Stomach smooth muscle (tissue), 2 donors: Measurements from ENCODE around the gene ACSS3.

Source experiments
- H3K27ac ChIP-seq: one replicate; pipeline ENCODE4 v1.7.0; 2013; ENCODE audit warnings: mild to moderate bottlenecking, low read length, inconsistent platforms
- H3K27me3 ChIP-seq, 2 donors: one replicate each; pipeline ENCODE4 v1.7.0; 2013; ENCODE audit warnings: low read length in 2 of 2; ENCODE audit not compliant: insufficient read depth in 2 of 2, control insufficient read depth in 1 of 2
- H3K36me3 ChIP-seq, 2 donors: one replicate each; pipeline ENCODE4 v1.7.0; 2013; ENCODE audit warnings: low read length in 2 of 2; ENCODE audit not compliant: control insufficient read depth in 2 of 2, insufficient read depth in 2 of 2
- H3K4me1 ChIP-seq: one replicate; pipeline ENCODE4 v1.7.0; 2013; ENCODE audit warnings: low read length; ENCODE audit not compliant: control insufficient read depth, insufficient read depth
- H3K4me3 ChIP-seq, 2 donors: one replicate each; pipeline ENCODE4 v1.7.0; 2013; ENCODE audit warnings: low read length in 2 of 2
- H3K9ac ChIP-seq, 2 donors: one replicate each; pipeline ENCODE4 v1.7.0; 2013; ENCODE audit warnings: low read length in 2 of 2, mild to moderate bottlenecking in 1 of 2
- H3K9me3 ChIP-seq, 2 donors: one replicate each; pipeline ENCODE4 v1.7.0; 2013; ENCODE audit warnings: low read length in 2 of 2; ENCODE audit not compliant: control insufficient read depth in 2 of 2
- donor health status: healthy.
- donor health status: Pancreatic carcinoma.

ACSS3 gene

GRCh38 chr12:81295251-81295650, 217.4 kb downstream of the ACSS3 start:
- H3K4me3 ChIP-seq = no peak overlapping the region
- H3K27me3 ChIP-seq = no peaks in the 10 kb centered on the region
- H3K9ac ChIP-seq = no peak overlapping the region
- H3K36me3 ChIP-seq = no peaks in the 10 kb centered on the region
- H3K4me1 ChIP-seq = no peaks in the 10 kb centered on the region
- no peaks in the 10 kb centered on the region for H3K9me3 ChIP-seq
- no peak overlapping the region for H3K27ac ChIP-seq

- no peaks in the 10 kb centered on the region for H3K27me3 ChIP-seq
- no peak overlapping the region for H3K9ac ChIP-seq
- no peaks in the 10 kb centered on the region for H3K9me3 ChIP-seq
- H3K4me1 ChIP-seq = no peaks in the 10 kb centered on the region
- no peak overlapping the region for H3K27ac ChIP-seq
- H3K4me3 ChIP-seq = no peak overlapping the region
- no peaks in the 10 kb centered on the region for H3K36me3 ChIP-seq
These were observed 218.9 kb downstream of the ACSS3 start for GRCh38 chr12:81296556-81297305.

GRCh38 chr12:81297601-81298000, 219.7 kb downstream of the ACSS3 start:
- Histone ChIP-seq H3K4me3 (no peak overlapping the region), H3K9ac (no peak overlapping the region), H3K27ac (no peak overlapping the region), H3K9me3 (no peaks in the 10 kb centered on the region), H3K27me3 (no peaks in the 10 kb centered on the region), H3K4me1 (no peaks in the 10 kb centered on the region), H3K36me3 (no peaks in the 10 kb centered on the region)

GRCh38 chr12:81300454-81300853, 222.6 kb downstream of the ACSS3 start:
- Histone ChIP-seq H3K9me3 (no peaks in the 10 kb centered on the region), H3K36me3 (no peaks in the 10 kb centered on the region), H3K9ac (no peak overlapping the region), H3K4me1 (no peaks in the 10 kb centered on the region), H3K27me3 (no peaks in the 10 kb centered on the region), H3K27ac (no peak overlapping the region), H3K4me3 (no peak overlapping the region)

GRCh38 chr12:81303935-81304334, 226.1 kb downstream of the ACSS3 start:
- H3K27me3 ChIP-seq = no peaks in the 10 kb centered on the region

More at GRCh38 chr12:81303935-81304334, 226.1 kb downstream of the ACSS3 start:
- Histone ChIP-seq H3K36me3 (no peaks in the 10 kb centered on the region), H3K4me3 (no peak overlapping the region), H3K27ac (no peak overlapping the region), H3K9ac (no peak overlapping the region), H3K4me1 (no peaks in the 10 kb centered on the region), H3K9me3 (no peaks in the 10 kb centered on the region)
